SIG-M5 treated with dmso at 0.1 percent for 504 hours (cell line): ENCODE results near the gene OOSP3.
"Not testable (repeated sequence)": the region's sequence is repeated elsewhere in the genome, so short reads cannot be mapped to it uniquely, and the experiment has no call there.

ENCODE experiments used
- DNase-seq: peaks from one replicate; lab custom pipeline; 2025; ENCODE audit not compliant: unreplicated experiment; lab: John Stamatoyannopoulos, UW

Gene OOSP3

GRCh38 chr11:59875856-59876519 lies 2.6 kb upstream of the OOSP3 start:
- no peak for DNase-seq

DNA sequence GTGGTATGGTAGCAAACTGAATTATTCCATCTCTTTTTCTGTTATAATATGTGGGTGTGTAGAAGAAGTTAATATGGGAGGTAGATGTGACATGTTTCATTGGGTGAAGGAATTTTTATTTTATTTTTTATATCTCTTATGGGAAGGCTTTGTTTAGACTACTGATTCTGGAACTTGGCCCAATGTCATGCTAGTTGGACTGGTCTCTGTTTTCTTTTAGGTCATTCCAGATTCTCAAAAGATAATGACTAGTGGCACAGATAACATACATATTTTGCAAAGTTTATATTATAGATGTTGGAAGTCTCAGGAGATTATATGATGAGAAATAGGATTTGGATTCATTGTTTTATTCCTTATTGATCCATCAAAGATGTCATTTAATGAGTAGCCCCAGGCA lies 1.3 kb upstream of the OOSP3 start:
- no peak for DNase-seq

GRCh38 chr11:59877784-59878183 lies 798 bp upstream of the OOSP3 start:
- no peak for DNase-seq

GRCh38 chr11:59879567-59879966 lies 985 bp downstream of the OOSP3 start:
- DNase-seq: no peak

- DNase-seq: no peak
These were observed 5.0 kb downstream of the OOSP3 start for GRCh38 chr11:59883597-59883996.

DNA sequence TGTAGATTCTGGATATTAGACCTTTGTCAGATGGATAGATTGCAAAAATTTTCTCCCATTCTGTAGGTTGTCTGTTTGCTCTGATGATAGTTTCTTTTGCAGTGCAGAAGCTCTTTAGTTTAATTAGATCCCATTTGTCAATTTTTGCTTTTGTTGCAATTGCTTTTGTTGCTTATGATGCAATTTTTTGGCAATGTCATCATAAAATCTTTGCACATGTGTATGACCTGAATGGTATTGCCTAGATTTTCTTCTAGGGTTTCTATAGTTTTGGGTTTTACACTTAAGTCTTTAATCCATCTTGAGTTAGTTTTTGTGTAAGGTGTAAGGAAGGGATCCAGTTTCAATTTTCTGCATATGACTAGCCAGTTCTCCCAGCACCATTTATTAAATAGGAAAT lies 8.6 kb downstream of the OOSP3 start:
- not testable (repeated sequence) for DNase-seq

- no peak for DNase-seq
These were observed 13.2 kb downstream of the OOSP3 start for GRCh38 chr11:59891781-59892181.

- no peak for DNase-seq
These were observed 16.0 kb downstream of the OOSP3 start for GRCh38 chr11:59894616-59895015.

DNA sequence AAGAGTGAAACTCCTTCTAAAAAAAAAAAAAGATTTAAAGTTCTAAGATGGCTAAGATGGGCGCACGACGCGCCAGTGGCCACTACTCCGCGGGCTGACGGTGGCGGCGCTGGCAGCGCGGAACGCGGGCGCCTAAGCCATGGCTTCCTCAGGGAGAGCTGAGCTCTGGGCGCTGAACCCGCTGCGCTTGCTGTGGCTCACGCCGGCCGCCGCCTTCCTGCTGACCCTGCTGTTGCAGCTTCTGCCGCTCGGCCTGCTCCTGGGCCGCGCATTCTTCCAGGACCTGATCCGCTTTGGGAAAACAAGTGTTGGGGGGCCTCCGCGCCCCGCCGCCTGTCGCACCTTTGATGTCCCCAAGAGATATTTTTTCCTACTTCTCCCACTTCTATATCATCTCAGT lies 19.5 kb downstream of the OOSP3 start:
- DNase-seq: no peak

DNA sequence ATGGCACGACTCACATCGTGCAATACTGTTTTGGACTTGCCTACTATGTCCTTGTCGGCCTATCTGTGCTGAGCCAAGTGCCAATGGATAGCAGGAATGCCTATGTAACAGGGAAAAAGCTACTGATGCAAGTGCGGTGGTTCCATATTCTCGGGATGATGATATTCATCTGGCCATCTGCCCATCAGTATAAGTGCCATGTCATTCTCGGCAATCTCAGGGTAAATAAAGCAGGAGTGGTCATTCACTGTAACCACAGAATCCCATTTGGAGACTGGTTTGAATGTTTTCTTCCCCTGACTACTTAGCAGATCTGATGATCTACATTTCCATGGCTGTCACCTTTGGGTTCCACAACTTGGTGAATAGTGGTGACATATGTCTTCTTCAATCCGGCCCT lies 20.1 kb downstream of the OOSP3 start:
- no peak for DNase-seq

GRCh38 chr11:59899532-59899931 lies 20.9 kb downstream of the OOSP3 start:
- no peak for DNase-seq

GRCh38 chr11:59900366-59901126 lies 22.0 kb downstream of the OOSP3 start:
- DNase-seq: no peak

- no peak for DNase-seq
These were observed 22.7 kb downstream of the OOSP3 start for GRCh38 chr11:59901306-59901705.

DNA sequence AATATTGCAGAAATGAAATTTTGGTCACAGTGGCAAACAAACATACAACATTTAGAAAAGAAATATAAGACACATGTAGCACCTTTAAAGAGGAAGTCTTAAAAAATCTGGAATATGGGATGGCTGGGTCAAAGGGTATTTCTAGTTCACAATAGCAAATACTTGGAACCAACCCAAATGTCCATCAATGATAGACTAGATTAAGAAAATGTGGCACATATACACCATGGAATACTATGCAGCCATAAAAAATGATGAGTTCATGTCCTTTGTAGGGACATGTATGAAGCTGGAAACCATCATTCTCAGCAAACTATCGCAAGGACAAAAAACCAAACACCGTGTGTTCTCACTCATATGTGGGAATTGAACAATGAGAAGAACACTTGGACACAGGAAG lies 25.0 kb downstream of the OOSP3 start:
- DNase-seq: not testable (repeated sequence)

DNA sequence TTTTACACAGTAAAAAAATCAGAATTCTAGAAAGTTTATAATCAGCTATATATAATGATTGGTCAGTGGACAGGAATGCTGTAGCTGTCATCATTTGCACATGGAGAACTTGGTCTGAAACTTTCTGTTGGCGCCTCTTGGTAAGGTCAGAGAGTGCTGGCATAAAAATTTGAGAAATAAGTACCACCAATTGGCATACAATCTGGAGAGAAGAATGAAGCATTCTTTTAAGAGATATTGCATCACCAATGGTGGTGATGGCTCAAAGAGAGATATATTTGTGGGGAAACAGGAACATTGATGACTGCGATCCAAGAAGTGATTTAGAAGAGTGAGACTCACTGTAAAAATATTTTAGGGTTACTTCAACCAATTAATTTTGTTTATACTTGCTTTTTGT lies 39.9 kb downstream of the OOSP3 start:
- no peak for DNase-seq

- peak; percentile 35 for DNase-seq
These were observed 40.5 kb downstream of the OOSP3 start for GRCh38 chr11:59918987-59919589.

- no peak for DNase-seq
These were observed 45.2 kb downstream of the OOSP3 start for GRCh38 chr11:59923813-59924212.

- no peak for DNase-seq
These were observed 53.1 kb downstream of the OOSP3 start for GRCh38 chr11:59931688-59932087.

- no peak for DNase-seq
These were observed 59.5 kb downstream of the OOSP3 start, which contains the start of gene OOSP1 for GRCh38 chr11:59938132-59938531. Gene OOSP1, plus strand, starts transcription at chr11:59938432. Its CDS starts 23 bp downstream, at chr11:59938455.

- DNase-seq: no peak
These were observed 60.1 kb downstream of the OOSP3 start for GRCh38 chr11:59938718-59939117.

- DNase-seq: no peak
These were observed 60.9 kb downstream of the OOSP3 start for GRCh38 chr11:59939482-59939881.

- no peak for DNase-seq
These were observed 62.5 kb downstream of the OOSP3 start for GRCh38 chr11:59941091-59941490.
